GM12878 (cell line): Measurements from ENCODE around the gene PKN2. TPM values are rescaled to one million over a fixed set of nuclear protein-coding genes. Genes with fewer than 3 reads are reported as not detected.

Experiments
- ATAC-seq: fragments of 200-7000 bp; cut with Tn5 transposase; 3 replicates; pipeline ENCODE4 v1.9.1; 2020; ENCODE audit warnings: mild to moderate bottlenecking, moderate library complexity
- BruUV-seq: library from RNA; stranded (reverse); fragments of 400-500 nt; replicated peaks from 2 replicates; lab custom pipeline; 2021; lab: Mats Ljungman, UMichigan
- CTCF ChIA-PET: fragments of 300-600 bp; sonication (Branson Sonifier 250); formaldehyde crosslinking; extraction: SDS; loops from one replicate; lab custom pipeline; 2021; ENCODE audit warnings: inconsistent platforms; lab: Yijun Ruan, JAX
- POLR2A ChIA-PET: fragments of 350-600 bp; formaldehyde crosslinking; extraction: SDS; loops from one replicate; lab custom pipeline; 2021; ENCODE audit warnings: inconsistent platforms; lab: Charles Lee
- RAD21 ChIA-PET: fragments of 300-600 bp; sonication (Branson Sonifier 250); formaldehyde crosslinking; loops from one replicate; lab custom pipeline; 2023; ENCODE audit warnings: antibody characterized with exemption; ENCODE audit not compliant: unreplicated experiment; lab: Charles Lee
- SMC1A ChIA-PET: fragments of 300-600 bp; sonication (Branson Sonifier 250); formaldehyde crosslinking; loops from one replicate; lab custom pipeline; 2023; ENCODE audit not compliant: unreplicated experiment, uncharacterized antibody; lab: Charles Lee
- DNase-seq: peaks from one replicate; pipeline ENCODE4 v3.0.0-alpha.2; 2011; ENCODE audit warnings: low read depth, low spot score
- FAIRE-seq: peaks from 3 replicates; lab custom pipeline; 2011; peaks lifted over from hg19 to GRCh38; lab: Jason Lieb, UNC
- H2AFZ ChIP-seq: 2 replicates; pipeline ENCODE4 v1.6.0; 2011; ENCODE audit warnings: low read depth, low read length, control low read depth; ENCODE audit not compliant: control insufficient read depth
- H3K27ac ChIP-seq: 2 replicates; pipeline ENCODE4 v1.5.1; 2011; ENCODE audit warnings: control low read depth; ENCODE audit not compliant: control insufficient read depth, insufficient read depth
- H3K27me3 ChIP-seq, 2 experiments: replicated peaks in 1 of 2; 2 replicates each; pipeline versions ENCODE4 v1.6.0 to v1.6.1; 2011; ENCODE audit warnings: low read length in 1 of 2; ENCODE audit not compliant: control insufficient read depth in 2 of 2, insufficient read depth in 2 of 2
- H3K36me3 ChIP-seq, 2 experiments: 2 replicates each; pipeline ENCODE4 v1.5.1; 2011; ENCODE audit warnings: low read length in 1 of 2; ENCODE audit not compliant: control insufficient read depth in 2 of 2, insufficient read depth in 2 of 2
- H3K4me1 ChIP-seq: 2 replicates; pipeline ENCODE4 v1.6.1; 2011; ENCODE audit warnings: mild to moderate bottlenecking, low read length, moderate library complexity, mixed read lengths; ENCODE audit not compliant: control insufficient read depth, insufficient read depth
- H3K4me2 ChIP-seq: 2 replicates; pipeline ENCODE4 v1.6.0; 2011; ENCODE audit warnings: control low read depth; ENCODE audit not compliant: control insufficient read depth, insufficient read depth
- H3K4me3 ChIP-seq: fragments of 200-600 bp; sonication (generic); 2 replicates; pipeline ENCODE4 v1.5.1; 2016
- H3K79me2 ChIP-seq: 2 replicates; pipeline ENCODE4 v1.6.0; 2011; ENCODE audit warnings: low read length; ENCODE audit not compliant: control insufficient read depth, insufficient read depth
- H3K9ac ChIP-seq: 2 replicates; pipeline ENCODE4 v1.8.0; 2011; ENCODE audit warnings: low read length, control low read depth, mixed read lengths; ENCODE audit not compliant: control insufficient read depth, insufficient read depth
- H3K9me3 ChIP-seq: replicated peaks from 3 replicates; pipeline ENCODE4 v1.5.1; 2011; ENCODE audit warnings: mild to moderate bottlenecking, low read length; ENCODE audit not compliant: control insufficient read depth, insufficient read depth
- H4K20me1 ChIP-seq: 2 replicates; pipeline ENCODE4 v1.6.0; 2011; ENCODE audit not compliant: control insufficient read depth, insufficient read depth
- BACH1 ChIP-seq: fragments of 450-650 bp; IDR thresholded peaks from 2 replicates; pipeline ENCODE4 v1.6.1; 2017; ENCODE audit warnings: mild to moderate bottlenecking, borderline replicate concordance
- CBX5 ChIP-seq: sonication (generic); IDR thresholded peaks from 2 replicates; pipeline ENCODE4 v1.6.1; 2016; ENCODE audit warnings: low read depth, moderate library complexity, mild to moderate bottlenecking, inconsistent platforms
- ETV6 ChIP-seq, 2 experiments: fragments of 450-650 bp in 1 of 2; IDR thresholded peaks in 1 of 2; conservative IDR thresholded peaks in 1 of 2; 2 replicates each; pipeline ENCODE4 v1.6.1; 2014; ENCODE audit warnings: antibody characterized with exemption in 1 of 2, borderline replicate concordance in 1 of 2, low read depth in 1 of 2, mild to moderate bottlenecking in 1 of 2, moderate library complexity in 1 of 2
- FOXM1 ChIP-seq: IDR thresholded peaks from 2 replicates; pipeline ENCODE4 v1.6.1; 2012; ENCODE audit warnings: low read depth, mild to moderate bottlenecking, inconsistent platforms, low read length, moderate library complexity
- JUNB ChIP-seq: IDR thresholded peaks from 2 replicates; pipeline ENCODE4 v1.6.1; 2016; ENCODE audit warnings: antibody characterized with exemption, mild to moderate bottlenecking
- KDM1A ChIP-seq: fragments of 200-600 bp; sonication (generic); IDR thresholded peaks from 2 replicates; pipeline ENCODE4 v1.6.1; 2016; ENCODE audit warnings: borderline replicate concordance
- MAX ChIP-seq: IDR thresholded peaks from 2 replicates; pipeline ENCODE4 v1.6.1; 2012; ENCODE audit warnings: low read depth, low read length, improper control_type of control experiment
- MTA2 ChIP-seq: fragments of 450-650 bp; IDR thresholded peaks from 2 replicates; pipeline ENCODE4 v1.6.1; 2016; ENCODE audit warnings: low read depth, mild to moderate bottlenecking, moderate library complexity
- POLR2A ChIP-seq: IDR thresholded peaks from 2 replicates; pipeline ENCODE4 v1.6.1; 2011; ENCODE audit warnings: low read depth, mild to moderate bottlenecking, low read length
- RFX5 ChIP-seq: IDR thresholded peaks from 2 replicates; pipeline ENCODE4 v1.6.1; 2011; ENCODE audit warnings: low read depth, low read length, improper control_type of control experiment
- SREBF2 ChIP-seq: IDR thresholded peaks from 2 replicates; pipeline ENCODE4 v1.6.1; 2012; ENCODE audit warnings: mild to moderate bottlenecking, low read length
- TARDBP ChIP-seq: IDR thresholded peaks from 2 replicates; pipeline ENCODE4 v1.6.1; 2016; ENCODE audit warnings: borderline replicate concordance
- TBL1XR1 ChIP-seq: IDR thresholded peaks from 2 replicates; pipeline ENCODE4 v1.6.1; 2012; ENCODE audit warnings: low read depth, low read length, improper control_type of control experiment
- YBX1 ChIP-seq: fragments of 450-650 bp; IDR thresholded peaks from 2 replicates; pipeline ENCODE4 v1.6.1; 2016; ENCODE audit warnings: antibody characterized with exemption
- ZNF217 ChIP-seq: fragments of 450-650 bp; IDR thresholded peaks from 2 replicates; pipeline ENCODE4 v1.6.1; 2017; ENCODE audit warnings: antibody characterized with exemption, mild to moderate bottlenecking
- ZNF384 ChIP-seq: IDR thresholded peaks from 2 replicates; pipeline ENCODE4 v1.6.1; 2012; ENCODE audit warnings: low read depth, mild to moderate bottlenecking, low read length, improper control_type of control experiment, borderline replicate concordance
- ZNF622 ChIP-seq: fragments of 450-650 bp; IDR thresholded peaks from 2 replicates; pipeline ENCODE4 v1.6.1; 2017; ENCODE audit warnings: mild to moderate bottlenecking, inconsistent platforms
- WGBS: methylation state at CpG from one replicate; pipeline ENCODE4 v1.1.6; 2016; ENCODE audit warnings: low lambda C conversion rate; ENCODE audit not compliant: insufficient replicate concordance, insufficient coverage; ENCODE audit errors: missing lambda C conversion rate; 5-methylcytosine and 5-hydroxymethylcytosine counted together
- in situ Hi-C: fragments of 300-500 bp; cut with MboI; formaldehyde crosslinking; loops from 9 replicates; pipeline ENCODE4 v1.14.3; 2018; ENCODE audit warnings: mixed read lengths
- intact Hi-C: fragments of 100-400 bp; cut with micrococcal nuclease; formaldehyde crosslinking; loops from one replicate; pipeline ENCODE4 v1.14.2; 2022; ENCODE audit not compliant: unreplicated experiment
- polyA plus RNA-seq, 11 experiments: library from polyadenylated mRNA; depleted of rRNA in 4 of 11; unstranded in 6 of 11; stranded (reverse) in 5 of 11; fragments of >200 nt; fragmentation: Nextera tagmentation in 4 of 11; fragmentation: Illumina TruSeq in 1 of 11; extraction: Ambion mirVana in 4 of 11; extraction: Trizol in 1 of 11; gene quantifications; 1 replicate in 1 of 11; 2 replicates in 10 of 11; pipeline versions ENCODE4 v1.2.1 to v1.2.3, GENCODE V29; 2011 to 2016; ENCODE audit warnings: inconsistent platforms in 2 of 11, missing spikeins in 2 of 11, low read depth in 1 of 11
- total RNA-seq, 4 experiments: library from RNA; depleted of rRNA in 3 of 4; stranded (reverse); fragments of >200 nt in 3 of 4; fragmentation: Illumina TruSeq in 1 of 4; extraction: Trizol in 1 of 4; gene quantifications; 2 replicates each; pipeline versions ENCODE4 v1.2.1 to v1.2.3, GENCODE V29; 2013 to 2021

The PKN2 gene
- total and polyA plus RNA-seq, 10 of the 15 experiments (the other 5 are each of a cell fraction or from before 2014, with no cell fraction given) = 2.6 to 18.3 (median 12.9) TPM

- no TSS peak for BruUV-seq
- no peak overlapping the region for H3K9ac ChIP-seq
- no peak overlapping the region for H2AFZ ChIP-seq
- no peaks in the 10 kb centered on the region; the same call in 2 of the 3 replicates for H3K9me3 ChIP-seq
- POLR2A ChIA-PET = interaction anchor here (0.6 kb wide), 2 partner anchors 56 to 166 kb away, joined by 4 read pairs; no protein-coding TSS in a partner anchor
- RAD21 ChIA-PET = no interaction called here
- peaks cover 2% of the 10 kb centered on the region; the same call in 1 of the 2 replicates for H4K20me1 ChIP-seq
- in situ Hi-C loops (no loop called here), intact Hi-C loops (no loop called here)
- no peak overlapping the region for H3K4me3 ChIP-seq
- TF ChIP-seq JUNB (no peak), KDM1A (no peak), ZNF384 (no peak), TARDBP (no peak), POLR2A (no peak), CBX5 (no peak), ZNF217 (no peak), TBL1XR1 (no peak), YBX1 (no peak), MAX (no peak), ZNF622 (no peak), RFX5 (no peak), FOXM1 (no peak), SREBF2 (no peak), BACH1 (no peak), MTA2 (no peak), ETV6 (conservative IDR thresholded peaks at IDR 0.05 in 1 of 2, IDR thresholded peaks at IDR 0.05 in 1 of 2; ENCODE audit: borderline replicate concordance in 1 of 2, low read depth in 1 of 2) (no peak)
- no peak overlapping the region for H3K27ac ChIP-seq
- peaks cover 7% of the 10 kb centered on the region for H3K79me2 ChIP-seq
- CTCF ChIA-PET = interaction anchor here (1.0 kb wide), 1 partner anchor 13 kb away, joined by 3 read pairs; no protein-coding TSS in a partner anchor
- H3K36me3 ChIP-seq = peaks cover 0 to 5% of the 10 kb centered on the region in 2 experiments; a peak in 1 of 4 replicates
- WGBS = 69% methylated on average over 2 of the region's 2 CpGs
- no peaks in the 10 kb centered on the region for H3K4me1 ChIP-seq
- H3K27me3 ChIP-seq = no peaks in the 10 kb centered on the region
- H3K4me2 ChIP-seq = no peak overlapping the region
- DNase-seq = no peak
- FAIRE-seq = no peak
- ATAC-seq = no peak
- SMC1A ChIA-PET = interaction anchor here (2.0 kb wide), 1 partner anchor 12 kb away, joined by 7 read pairs; no protein-coding TSS in a partner anchor
Measured at GRCh38 chr1:88741413-88741812, 57.3 kb downstream of the PKN2 start.
